NCI-H2107 treated with DMSO at 0.1 percent for 48 hours (cell line): Measurements from ENCODE around the gene FMNL2.
"Not testable (repeated sequence)": the region's sequence is repeated elsewhere in the genome, so short reads cannot be mapped to it uniquely, and the experiment has no call there.

ENCODE experiments used
- DNase-seq: peaks from one replicate; lab custom pipeline; 2025; ENCODE audit not compliant: unreplicated experiment; lab: John Stamatoyannopoulos, UW

The FMNL2 gene

DNA sequence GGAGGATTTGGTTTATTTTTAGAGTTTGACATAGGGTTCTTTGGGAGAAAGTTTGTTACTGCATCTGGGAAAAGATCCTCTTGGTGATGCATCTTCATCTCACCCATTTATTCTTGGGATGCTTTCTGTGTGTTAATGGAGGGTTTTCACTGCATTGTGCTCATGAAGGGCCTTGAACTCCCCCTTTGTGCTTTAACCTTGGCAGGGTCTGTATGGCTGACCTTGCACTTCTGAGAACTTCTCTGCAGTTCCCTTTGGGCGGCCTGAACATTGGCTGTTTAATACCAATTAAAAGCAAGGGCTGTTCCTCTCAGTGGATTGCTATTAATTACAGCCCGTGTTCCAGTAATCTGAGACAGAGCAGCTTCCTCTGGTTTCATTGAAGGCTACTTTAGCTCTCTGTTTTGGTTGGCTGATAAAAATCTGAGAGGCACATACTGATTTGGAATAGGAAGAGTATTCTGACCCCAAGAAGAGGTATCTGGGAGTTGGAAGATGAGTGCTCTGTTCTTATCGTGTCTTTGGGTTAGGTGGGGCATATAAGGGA is 37.5 kb downstream of the FMNL2 start:
- DNase-seq, result peak; percentile 34

DNA sequence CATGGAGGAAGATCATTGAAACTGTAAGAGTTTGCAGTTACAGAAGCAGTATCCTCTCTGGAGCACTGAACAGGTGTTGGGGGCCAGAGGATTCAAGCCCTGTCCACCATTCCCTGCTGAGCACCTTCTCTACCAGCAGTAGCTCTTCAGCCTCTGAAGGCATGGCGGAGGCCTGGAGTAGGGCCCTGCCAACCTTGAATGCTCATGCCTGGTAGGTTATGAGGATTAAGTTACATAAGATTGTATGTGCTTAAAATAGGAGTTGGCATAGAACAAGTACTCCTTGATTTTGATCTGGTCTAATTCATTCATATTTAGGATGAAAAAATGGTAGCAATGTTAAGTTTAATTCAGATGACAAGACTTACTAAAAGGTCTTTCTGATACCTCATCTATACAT is 40.2 kb downstream of the FMNL2 start:
- no peak for DNase-seq

DNA sequence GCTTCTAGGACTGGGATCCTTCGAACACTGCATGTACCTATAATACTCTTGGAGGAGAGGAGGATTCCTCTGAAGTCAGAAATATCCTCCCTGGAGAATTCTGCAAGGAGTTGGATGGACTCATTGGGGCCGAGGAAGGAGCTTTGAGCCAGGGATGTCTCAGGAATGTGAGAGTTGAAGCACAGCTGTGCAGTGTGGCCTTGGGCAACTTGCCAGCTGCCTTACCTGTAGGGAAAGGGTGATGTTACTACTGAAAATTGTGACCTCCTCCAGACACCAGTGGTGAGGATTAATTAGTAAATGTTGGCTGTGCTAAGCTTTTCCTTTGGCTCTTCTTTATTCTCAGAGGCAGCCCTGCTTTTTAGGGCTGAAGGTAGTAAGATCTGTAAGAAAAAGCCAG is 41.4 kb downstream of the FMNL2 start:
- no peak for DNase-seq

DNA sequence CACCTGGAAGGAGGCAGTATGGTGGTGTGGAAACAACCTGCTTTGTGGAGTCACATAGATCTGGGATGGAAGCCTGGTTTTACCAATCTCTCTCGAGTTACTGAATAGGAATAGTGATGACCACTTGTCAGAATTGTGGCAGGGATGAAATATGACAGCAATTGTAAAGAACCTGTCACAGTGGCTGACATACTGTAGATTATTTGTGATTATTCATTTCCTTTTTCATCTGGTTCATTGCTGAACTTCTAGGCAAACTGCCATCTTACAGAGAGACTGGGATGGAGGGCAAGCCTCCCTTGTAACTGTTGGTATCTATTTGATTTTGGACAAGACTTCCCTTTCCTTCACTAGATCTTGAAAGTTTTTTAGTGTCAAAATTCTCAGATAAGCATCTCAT is 42.0 kb downstream of the FMNL2 start:
- no peak for DNase-seq

DNA sequence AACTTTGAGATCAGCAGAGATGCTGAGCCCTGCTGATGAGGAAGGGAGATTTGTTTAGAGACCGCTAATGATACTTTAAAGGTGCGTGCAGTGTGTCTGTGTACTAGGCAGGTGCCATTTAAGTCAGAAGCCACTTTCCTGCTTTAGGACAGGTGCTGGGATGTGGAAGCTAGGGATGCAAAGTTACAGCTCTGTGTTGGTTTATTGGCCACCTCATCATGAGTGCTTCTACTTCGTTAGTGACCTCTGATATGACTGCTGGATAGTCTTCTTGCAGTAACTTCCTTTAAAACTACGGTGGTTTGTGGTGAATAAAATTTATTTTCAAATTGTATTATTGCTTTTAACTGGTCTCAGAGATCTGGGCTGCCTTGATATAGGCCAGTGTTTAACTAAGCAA is 44.1 kb downstream of the FMNL2 start:
- no peak for DNase-seq

DNA sequence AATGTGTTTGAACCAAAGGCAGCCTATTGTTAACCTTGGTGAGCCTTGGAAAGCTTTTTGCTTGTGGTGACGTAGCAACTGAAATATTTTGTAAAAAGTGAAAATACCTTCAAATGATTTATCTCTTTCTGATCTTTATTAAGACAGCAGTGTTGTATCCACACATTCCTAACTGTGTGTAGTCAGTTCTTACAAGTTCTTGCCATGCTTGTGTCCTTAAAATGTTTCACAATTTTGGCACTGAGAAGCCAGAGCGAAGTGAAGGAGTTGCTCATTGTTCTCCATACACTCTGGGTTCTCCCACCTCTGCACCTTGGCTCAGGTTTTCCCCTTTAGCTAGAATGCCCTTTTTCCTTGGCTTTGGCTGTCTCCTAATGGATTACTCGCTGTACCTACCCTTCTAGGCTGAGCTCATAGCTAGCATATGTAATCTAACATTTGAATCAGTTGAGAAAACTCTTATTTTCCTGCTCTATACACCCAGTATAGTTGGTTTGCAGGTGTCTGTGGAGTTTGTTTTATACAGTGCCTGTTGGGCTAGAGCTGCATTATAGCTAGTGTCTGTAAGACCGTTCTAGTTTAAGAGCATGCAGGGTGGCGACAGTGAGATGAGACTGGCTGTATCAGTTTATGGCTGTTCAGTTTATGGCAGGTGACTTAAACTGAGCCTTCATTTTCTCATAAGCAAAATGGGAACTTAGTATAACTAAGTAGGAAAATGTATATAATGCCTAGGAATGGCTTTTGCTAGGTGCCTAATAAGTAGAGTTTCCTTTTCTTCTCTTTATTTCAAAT is 45.5 kb downstream of the FMNL2 start:
- no peak for DNase-seq

GRCh38 chr2:152383702-152384101 is 48.7 kb downstream of the FMNL2 start:
- no peak for DNase-seq

DNA sequence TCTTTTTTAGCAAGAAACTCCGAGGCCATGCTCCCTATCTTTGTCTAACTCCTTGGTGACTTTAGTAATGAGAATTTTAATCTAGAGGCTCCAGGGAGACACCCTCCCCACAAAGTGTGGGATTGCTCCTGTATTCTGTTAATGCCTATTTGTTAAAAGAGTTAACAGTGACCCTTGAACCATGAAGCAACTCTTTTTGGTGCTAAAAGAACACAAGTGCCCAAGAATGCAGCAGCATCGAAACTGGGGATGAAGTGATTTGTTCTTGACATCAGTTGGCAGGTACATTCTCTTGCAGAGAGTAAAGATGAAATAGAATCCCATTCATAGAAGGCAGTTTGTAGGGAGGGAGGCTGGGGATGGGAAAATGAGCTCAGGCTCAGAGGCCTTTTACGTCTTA is 50.0 kb downstream of the FMNL2 start:
- no peak for DNase-seq

GRCh38 chr2:152385650-152386049 is 50.7 kb downstream of the FMNL2 start:
- DNase-seq, result no peak

DNA sequence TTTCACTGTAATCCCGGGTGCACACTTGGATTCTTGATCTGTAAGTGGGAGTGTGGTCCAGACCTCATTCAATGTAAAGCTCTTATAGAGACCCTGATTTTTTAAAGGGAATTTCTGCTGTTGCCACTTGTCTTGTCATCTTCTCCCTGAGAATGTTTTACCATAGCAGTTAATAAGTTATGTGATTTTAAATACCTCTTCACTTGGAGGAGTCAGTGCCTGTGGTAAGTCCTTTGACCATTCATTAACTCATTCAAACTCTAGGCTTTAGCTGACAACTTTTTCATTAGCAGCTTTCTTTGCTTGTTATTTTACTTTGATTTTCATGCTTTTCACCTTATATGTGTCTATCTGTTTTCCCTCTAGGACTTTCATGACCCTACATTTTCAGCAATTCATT is 51.3 kb downstream of the FMNL2 start:
- no peak for DNase-seq

- no peak for DNase-seq
Observed at GRCh38 chr2:152387041-152387440, 52.1 kb downstream of the FMNL2 start.

DNA sequence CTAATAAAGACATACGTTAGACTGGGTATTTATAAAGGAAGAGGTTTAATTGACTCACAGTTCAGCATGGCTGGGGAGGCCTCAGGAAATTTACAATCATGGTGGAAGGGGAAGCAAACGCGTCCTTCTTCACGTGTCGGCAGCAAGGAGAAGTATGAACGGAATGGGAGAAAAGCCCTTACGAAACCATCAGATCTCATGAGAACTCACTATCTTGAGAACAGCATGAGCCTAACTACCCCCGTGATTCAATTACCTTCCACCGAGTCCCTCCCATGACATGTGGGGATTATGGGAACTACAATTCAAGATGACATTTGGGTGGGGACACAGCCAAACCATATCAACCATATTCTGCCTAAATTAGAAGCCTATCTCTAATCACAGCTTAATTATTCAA is 53.3 kb downstream of the FMNL2 start:
- DNase-seq, result not testable (repeated sequence)

- no peak for DNase-seq
Observed at GRCh38 chr2:152389483-152389882, 54.5 kb downstream of the FMNL2 start.

DNA sequence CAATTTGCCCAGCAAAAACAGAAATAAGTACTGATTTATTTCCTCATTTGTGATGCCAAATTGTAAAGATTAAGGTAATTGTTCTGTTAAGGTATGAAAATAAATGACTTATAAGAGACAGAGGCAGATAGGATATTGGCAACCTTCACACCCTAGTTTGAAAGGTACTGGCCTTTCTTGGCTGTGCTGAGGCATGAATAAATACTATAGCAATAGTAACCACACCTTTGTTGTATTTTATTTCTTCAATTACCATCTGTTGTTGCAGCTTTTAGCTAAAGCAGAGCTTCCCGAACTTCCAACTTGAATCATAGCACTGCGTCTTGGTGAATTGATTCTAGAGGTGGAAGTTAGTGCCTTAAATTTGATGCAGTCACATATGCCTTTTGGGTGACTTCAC is 55.9 kb downstream of the FMNL2 start:
- no peak for DNase-seq

GRCh38 chr2:152391318-152391717 is 56.3 kb downstream of the FMNL2 start:
- no peak for DNase-seq

GRCh38 chr2:152393377-152393776 is 58.4 kb downstream of the FMNL2 start:
- DNase-seq, result no peak

GRCh38 chr2:152394326-152394725 is 59.4 kb downstream of the FMNL2 start:
- no peak for DNase-seq

DNA sequence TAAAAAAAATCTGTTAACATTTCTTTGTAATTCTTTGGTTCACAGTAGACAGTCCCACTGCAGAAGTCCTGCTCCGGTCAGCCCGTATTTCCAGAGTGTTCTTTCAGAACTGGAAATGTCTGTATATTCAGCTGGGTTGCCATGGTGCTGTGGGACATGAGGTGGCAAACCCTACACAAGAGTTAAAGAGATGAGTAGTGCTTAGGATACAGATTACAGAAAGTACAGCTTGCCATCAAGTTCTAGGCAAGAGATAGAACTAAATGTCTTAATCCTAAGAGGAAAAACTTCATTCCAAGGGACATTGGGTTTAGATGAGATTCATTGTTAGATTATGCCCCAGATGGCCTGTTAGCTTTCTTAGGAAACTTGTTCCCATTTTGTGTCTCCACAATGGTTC is 60.1 kb downstream of the FMNL2 start:
- no peak for DNase-seq

DNA sequence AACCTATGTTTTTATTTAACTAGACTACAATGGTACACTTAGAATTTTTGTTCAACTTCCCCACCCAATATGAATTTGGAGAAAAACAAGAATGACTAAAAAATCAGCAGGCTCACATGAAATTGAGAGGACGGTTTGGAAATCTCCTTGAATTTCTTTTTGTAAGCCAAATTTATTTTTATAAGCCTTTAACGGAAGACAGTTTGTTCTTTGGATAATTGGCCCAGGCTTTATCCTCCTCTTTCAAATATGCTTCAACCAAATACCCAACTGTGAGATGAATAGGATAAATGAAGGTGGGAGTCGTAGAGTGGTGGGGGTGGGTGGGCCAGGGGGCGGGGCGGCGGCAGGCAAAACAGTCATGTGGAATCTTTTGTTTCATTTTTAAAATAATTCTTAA is 60.6 kb downstream of the FMNL2 start:
- DNase-seq, result no peak

GRCh38 chr2:152396051-152396511 is 61.1 kb downstream of the FMNL2 start:
- no peak for DNase-seq

GRCh38 chr2:152396763-152397162 is 61.8 kb downstream of the FMNL2 start:
- no peak for DNase-seq

DNA sequence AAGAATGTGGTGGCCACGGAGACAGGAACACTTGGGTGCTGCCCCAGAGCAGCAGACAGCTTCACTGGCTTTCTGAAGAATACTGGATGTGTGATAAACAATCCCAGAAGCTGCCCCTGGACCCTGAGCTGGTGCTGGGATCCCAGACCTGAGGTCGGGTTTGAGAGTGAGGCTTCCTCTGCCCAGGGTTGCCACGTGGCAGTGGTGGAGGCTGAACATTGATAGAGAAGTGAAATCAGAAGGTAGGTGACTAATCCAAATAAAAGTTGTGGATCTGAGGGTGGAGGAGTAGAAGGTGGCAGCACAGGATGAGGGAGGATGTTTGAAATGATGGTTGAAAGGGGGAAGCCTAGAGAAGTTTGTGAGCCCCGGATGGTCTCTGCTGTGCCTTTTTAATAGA is 64.0 kb downstream of the FMNL2 start:
- no peak for DNase-seq
